HCT116 (cell line): ENCODE measurements around the gene RACGAP1. TPM values are rescaled to one million over a fixed set of nuclear protein-coding genes. Genes with fewer than 3 reads are reported as not detected.

Experiments
- ATAC-seq: fragments of 200-7000 bp; cut with Tn5 transposase; 2 replicates; pipeline ENCODE4 v1.9.1; 2020; ENCODE audit warnings: mild to moderate bottlenecking, moderate library complexity
- BruUV-seq: library from RNA; stranded (reverse); fragments of 400-500 nt; replicated peaks from 2 replicates; lab custom pipeline; 2021; lab: Mats Ljungman, UMichigan
- CTCF ChIA-PET: fragments of 300-600 bp; sonication (Branson Sonifier 250); formaldehyde crosslinking; loops from one replicate; lab custom pipeline; 2021; ENCODE audit warnings: antibody characterized with exemption; lab: Charles Lee
- POLR2A ChIA-PET: fragments of 300-600, 350-600 bp; sonication (Branson Sonifier 250); formaldehyde crosslinking; loops from one replicate; lab custom pipeline; 2021; ENCODE audit warnings: antibody characterized with exemption; lab: Charles Lee
- RAD21 ChIA-PET, 2 experiments: fragments of 300-600 bp; sonication (Branson Sonifier 250); formaldehyde crosslinking; loops; one replicate each; lab custom pipeline; 2023; ENCODE audit warnings: low total read pairs in 2 of 2; ENCODE audit not compliant: uncharacterized antibody in 2 of 2, unreplicated experiment in 2 of 2, low non-redundant PET in 1 of 2; lab: Charles Lee
- DNase-seq: peaks from one replicate; pipeline ENCODE4 v3.0.0-alpha.2; 2010; ENCODE audit warnings: low read depth, low spot score
- H2AFZ ChIP-seq: fragments of 200-600 bp; shearing (Covaris generic), sonication (generic); 2 replicates; pipeline ENCODE4 v1.6.1; 2017; ENCODE audit warnings: low read depth, mixed run types, mixed read lengths, antibody characterized with exemption, low read length; ENCODE audit not compliant: poor library complexity, severe bottlenecking
- H3K27ac ChIP-seq: 2 replicates; pipeline ENCODE4 v1.5.1; 2012; ENCODE audit warnings: low read depth, low read length
- H3K27me3 ChIP-seq: fragments of 200-600 bp; sonication (generic); 2 replicates; pipeline ENCODE4 v1.6.1; 2016; ENCODE audit warnings: mixed run types, low read length, mixed read lengths; ENCODE audit not compliant: insufficient read depth
- H3K36me3 ChIP-seq, 2 experiments: fragments of 200-500 bp in 1 of 2; fragments of 200-600 bp in 1 of 2; sonication (Bioruptor generic) in 1 of 2; sonication (generic) in 1 of 2; 2 replicates each; pipeline versions ENCODE4 v1.5.1 to v1.6.1; 2014 to 2016; ENCODE audit warnings: low read length in 2 of 2, inconsistent platforms in 1 of 2, mixed read lengths in 1 of 2, mixed run types in 1 of 2; ENCODE audit not compliant: insufficient read depth in 2 of 2, control insufficient read depth in 1 of 2
- H3K4me1 ChIP-seq, 2 experiments: fragments of 200-600 bp in 1 of 2; sonication (generic) in 1 of 2; 2 replicates each; pipeline versions ENCODE4 v1.5.1 to v1.6.1; 2012 to 2017; ENCODE audit warnings: low read length in 2 of 2, inconsistent platforms in 1 of 2, mild to moderate bottlenecking in 1 of 2, mixed read lengths in 1 of 2, mixed run types in 1 of 2, moderate library complexity in 1 of 2; ENCODE audit not compliant: insufficient read depth in 2 of 2, control insufficient read depth in 1 of 2
- H3K4me2 ChIP-seq: fragments of 200-600 bp; sonication (generic); 2 replicates; pipeline ENCODE4 v1.6.1; 2017; ENCODE audit warnings: mixed run types, low read length, mixed read lengths
- H3K4me3 ChIP-seq, 2 experiments: fragments of 200-600 bp in 1 of 2; sonication (generic) in 1 of 2; replicated peaks in 1 of 2; 2 replicates each; pipeline ENCODE4 v1.5.1; 2011 to 2016; ENCODE audit warnings: low read length in 2 of 2, control low read depth in 1 of 2, low read depth in 1 of 2, mild to moderate bottlenecking in 1 of 2, mixed read lengths in 1 of 2, mixed run types in 1 of 2
- H3K79me2 ChIP-seq: fragments of 200-600 bp; sonication (generic); 2 replicates; pipeline ENCODE4 v1.6.1; 2017; ENCODE audit warnings: mild to moderate bottlenecking, mixed run types, low read length, moderate library complexity, mixed read lengths; ENCODE audit not compliant: insufficient read depth
- H3K9ac ChIP-seq: fragments of 200-600 bp; sonication (generic); 2 replicates; pipeline ENCODE4 v1.6.1; 2016; ENCODE audit warnings: low read length, mixed read lengths
- H3K9me2 ChIP-seq: fragments of 200-600 bp; sonication (generic), shearing (Covaris generic); 2 replicates; pipeline ENCODE4 v1.6.1; 2017; ENCODE audit warnings: mixed run types, mild to moderate bottlenecking, moderate library complexity; ENCODE audit not compliant: insufficient read depth
- H3K9me3 ChIP-seq, 2 experiments: fragments of 200-500 bp in 1 of 2; fragments of 200-600 bp in 1 of 2; sonication (Bioruptor generic) in 1 of 2; sonication (generic) in 1 of 2; 2 replicates each; pipeline ENCODE4 v1.6.1; 2014 to 2017; ENCODE audit warnings: low read length in 2 of 2, mixed read lengths in 2 of 2, inconsistent platforms in 1 of 2, low read depth in 1 of 2, mild to moderate bottlenecking in 1 of 2, mixed run types in 1 of 2, moderate library complexity in 1 of 2; ENCODE audit not compliant: control insufficient read depth in 1 of 2, insufficient read depth in 1 of 2
- H4K20me1 ChIP-seq: fragments of 200-600 bp; sonication (generic), shearing (Covaris generic); 2 replicates; pipeline ENCODE4 v1.6.1; 2017; ENCODE audit warnings: mixed run types, mild to moderate bottlenecking, moderate library complexity; ENCODE audit not compliant: insufficient read depth
- CBX3 ChIP-seq: IDR thresholded peaks from 2 replicates; pipeline ENCODE4 v1.6.1; 2012; ENCODE audit warnings: low read depth
- EZH2 ChIP-seq: fragments of 200-600 bp; sonication (generic); IDR thresholded peaks from 2 replicates; pipeline ENCODE4 v1.6.1; 2017; ENCODE audit warnings: antibody characterized with exemption, mixed run types
- EZH2phosphoT487 ChIP-seq: fragments of 200-600 bp; IDR thresholded peaks from 2 replicates; pipeline ENCODE4 v1.6.1; 2018; ENCODE audit warnings: antibody characterized with exemption, borderline replicate concordance
- FOSL1 ChIP-seq: IDR thresholded peaks from 2 replicates; pipeline ENCODE4 v1.6.1; 2012; ENCODE audit warnings: low read depth
- RAD21 ChIP-seq: IDR thresholded peaks from 2 replicates; pipeline ENCODE4 v1.6.1; 2012; ENCODE audit warnings: low read depth, mild to moderate bottlenecking
- SIN3A ChIP-seq: IDR thresholded peaks from 2 replicates; pipeline ENCODE4 v1.6.1; 2012; ENCODE audit warnings: low read depth
- SP1 ChIP-seq: IDR thresholded peaks from 2 replicates; pipeline ENCODE4 v1.6.1; 2012; ENCODE audit warnings: low read depth
- ZNF274 ChIP-seq: fragments of 200-500 bp; sonication (Bioruptor generic); IDR thresholded peaks from 2 replicates; pipeline ENCODE4 v1.6.1; 2014; ENCODE audit warnings: mild to moderate bottlenecking, low read depth, low read length, inconsistent platforms
- intact Hi-C: fragments of 100-400 bp; cut with micrococcal nuclease; formaldehyde crosslinking; loops from 2 replicates; pipeline ENCODE4 v1.10.0; 2022
- total RNA-seq: library from RNA; stranded (reverse); gene quantifications from one replicate; pipeline ENCODE4 v1.2.1, GENCODE V29; 2021; ENCODE audit not compliant: unreplicated experiment
- TF ChIP-seq, protein P1 (sequence below), 3 experiments: fragments of 200-600 bp in 1 of 3; sonication (generic) in 1 of 3; IDR thresholded peaks in 2 of 3; conservative IDR thresholded peaks in 1 of 3; 2 replicates each; pipeline ENCODE4 v1.5.1; 2012 to 2017; ENCODE audit warnings: low read depth in 2 of 3, low read length in 2 of 3, antibody characterized with exemption in 1 of 3, borderline replicate concordance in 1 of 3, control low read depth in 1 of 3, mild to moderate bottlenecking in 1 of 3, mixed read lengths in 1 of 3, mixed run types in 1 of 3, moderate library complexity in 1 of 3; ENCODE audit not compliant: insufficient read depth in 1 of 3

The RACGAP1 gene
- total RNA-seq, 1 experiment from 2014 or later = 147 TPM

GRCh38 chr12:50066402-50066801 is 41.1 kb upstream of the RACGAP1 start:
- no peak for TF ChIP-seq CBX3
- TF ChIP-seq EZH2 = no peak
- TF ChIP-seq, protein P1, sequence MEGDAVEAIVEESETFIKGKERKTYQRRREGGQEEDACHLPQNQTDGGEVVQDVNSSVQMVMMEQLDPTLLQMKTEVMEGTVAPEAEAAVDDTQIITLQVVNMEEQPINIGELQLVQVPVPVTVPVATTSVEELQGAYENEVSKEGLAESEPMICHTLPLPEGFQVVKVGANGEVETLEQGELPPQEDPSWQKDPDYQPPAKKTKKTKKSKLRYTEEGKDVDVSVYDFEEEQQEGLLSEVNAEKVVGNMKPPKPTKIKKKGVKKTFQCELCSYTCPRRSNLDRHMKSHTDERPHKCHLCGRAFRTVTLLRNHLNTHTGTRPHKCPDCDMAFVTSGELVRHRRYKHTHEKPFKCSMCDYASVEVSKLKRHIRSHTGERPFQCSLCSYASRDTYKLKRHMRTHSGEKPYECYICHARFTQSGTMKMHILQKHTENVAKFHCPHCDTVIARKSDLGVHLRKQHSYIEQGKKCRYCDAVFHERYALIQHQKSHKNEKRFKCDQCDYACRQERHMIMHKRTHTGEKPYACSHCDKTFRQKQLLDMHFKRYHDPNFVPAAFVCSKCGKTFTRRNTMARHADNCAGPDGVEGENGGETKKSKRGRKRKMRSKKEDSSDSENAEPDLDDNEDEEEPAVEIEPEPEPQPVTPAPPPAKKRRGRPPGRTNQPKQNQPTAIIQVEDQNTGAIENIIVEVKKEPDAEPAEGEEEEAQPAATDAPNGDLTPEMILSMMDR (IDR thresholded peaks at IDR 0.05 in 2 of 3, conservative IDR thresholded peaks at IDR 0.05 in 1 of 3; ENCODE audit: borderline replicate concordance in 1 of 3, insufficient read depth in 1 of 3, low read depth in 2 of 3, low read length in 2 of 3) = no peak
- TF ChIP-seq RAD21 = no peak
- no peak for TF ChIP-seq ZNF274
- TF ChIP-seq SP1 = no peak
- no peak for TF ChIP-seq FOSL1
- no peak for TF ChIP-seq SIN3A
- no peak for TF ChIP-seq EZH2phosphoT487
- H3K4me3 ChIP-seq = no peak overlapping the region
- no peak overlapping the region for H3K9ac ChIP-seq
- H3K36me3 ChIP-seq = peaks cover 2 to 6% of the 10 kb centered on the region in 2 experiments; a peak in 1 of 4 replicates
- ChIA-PET POLR2A (no interaction called here), CTCF (interaction anchor here (1.8 to 3.9 kb wide), 2 partner anchors 10 to 99 kb away, joined by 5 to 19 read pairs; no protein-coding TSS in a partner anchor), RAD21 (no interaction called here)
- no peak overlapping the region for H3K27ac ChIP-seq
- peaks cover 0 to 19% of the 10 kb centered on the region in 2 experiments; a peak in 1 of 4 replicates for H3K4me1 ChIP-seq
- no peaks in the 10 kb centered on the region for H4K20me1 ChIP-seq
- no peak for ATAC-seq
- BruUV-seq = no TSS peak
- H3K4me2 ChIP-seq = peak overlapping the region; percentile 19; the same call in 1 of the 2 replicates
- DNase-seq = no peak
- H3K9me2 ChIP-seq = no peaks in the 10 kb centered on the region
- intact Hi-C loops = no loop called here
- H3K79me2 ChIP-seq = no peaks in the 10 kb centered on the region
- no peaks in the 10 kb centered on the region for H3K27me3 ChIP-seq
- H3K9me3 ChIP-seq = no peaks in the 10 kb centered on the region
- H2AFZ ChIP-seq = no peak overlapping the region
